HCT116 (cell line): ENCODE measurements around the gene HDHD5. TPM values are rescaled to one million over a fixed set of nuclear protein-coding genes. Genes with fewer than 3 reads are reported as not detected.

Source experiments
- ATAC-seq: fragments of 200-7000 bp; cut with Tn5 transposase; 2 replicates; pipeline ENCODE4 v1.9.1; 2020; ENCODE audit warnings: mild to moderate bottlenecking, moderate library complexity
- BruUV-seq: library from RNA; stranded (reverse); fragments of 400-500 nt; replicated peaks from 2 replicates; lab custom pipeline; 2021; lab: Mats Ljungman, UMichigan
- CTCF ChIA-PET: fragments of 300-600 bp; sonication (Branson Sonifier 250); formaldehyde crosslinking; loops from one replicate; lab custom pipeline; 2021; ENCODE audit warnings: antibody characterized with exemption; lab: Charles Lee
- POLR2A ChIA-PET: fragments of 300-600, 350-600 bp; sonication (Branson Sonifier 250); formaldehyde crosslinking; loops from one replicate; lab custom pipeline; 2021; ENCODE audit warnings: antibody characterized with exemption; lab: Charles Lee
- RAD21 ChIA-PET, 2 experiments: fragments of 300-600 bp; sonication (Branson Sonifier 250); formaldehyde crosslinking; loops; one replicate each; lab custom pipeline; 2023; ENCODE audit warnings: low total read pairs in 2 of 2; ENCODE audit not compliant: uncharacterized antibody in 2 of 2, unreplicated experiment in 2 of 2, low non-redundant PET in 1 of 2; lab: Charles Lee
- DNase-seq: peaks from one replicate; pipeline ENCODE4 v3.0.0-alpha.2; 2010; ENCODE audit warnings: low read depth, low spot score
- H2AFZ ChIP-seq: fragments of 200-600 bp; shearing (Covaris generic), sonication (generic); 2 replicates; pipeline ENCODE4 v1.6.1; 2017; ENCODE audit warnings: low read depth, mixed run types, mixed read lengths, antibody characterized with exemption, low read length; ENCODE audit not compliant: poor library complexity, severe bottlenecking
- H3K27ac ChIP-seq: 2 replicates; pipeline ENCODE4 v1.5.1; 2012; ENCODE audit warnings: low read depth, low read length
- H3K27me3 ChIP-seq: fragments of 200-600 bp; sonication (generic); 2 replicates; pipeline ENCODE4 v1.6.1; 2016; ENCODE audit warnings: mixed run types, low read length, mixed read lengths; ENCODE audit not compliant: insufficient read depth
- H3K36me3 ChIP-seq, 2 experiments: fragments of 200-500 bp in 1 of 2; fragments of 200-600 bp in 1 of 2; sonication (Bioruptor generic) in 1 of 2; sonication (generic) in 1 of 2; 2 replicates each; pipeline versions ENCODE4 v1.5.1 to v1.6.1; 2014 to 2016; ENCODE audit warnings: low read length in 2 of 2, inconsistent platforms in 1 of 2, mixed read lengths in 1 of 2, mixed run types in 1 of 2; ENCODE audit not compliant: insufficient read depth in 2 of 2, control insufficient read depth in 1 of 2
- H3K4me1 ChIP-seq, 2 experiments: fragments of 200-600 bp in 1 of 2; sonication (generic) in 1 of 2; 2 replicates each; pipeline versions ENCODE4 v1.5.1 to v1.6.1; 2012 to 2017; ENCODE audit warnings: low read length in 2 of 2, inconsistent platforms in 1 of 2, mild to moderate bottlenecking in 1 of 2, mixed read lengths in 1 of 2, mixed run types in 1 of 2, moderate library complexity in 1 of 2; ENCODE audit not compliant: insufficient read depth in 2 of 2, control insufficient read depth in 1 of 2
- H3K4me2 ChIP-seq: fragments of 200-600 bp; sonication (generic); 2 replicates; pipeline ENCODE4 v1.6.1; 2017; ENCODE audit warnings: mixed run types, low read length, mixed read lengths
- H3K4me3 ChIP-seq, 2 experiments: fragments of 200-600 bp in 1 of 2; sonication (generic) in 1 of 2; replicated peaks in 1 of 2; 2 replicates each; pipeline ENCODE4 v1.5.1; 2011 to 2016; ENCODE audit warnings: low read length in 2 of 2, control low read depth in 1 of 2, low read depth in 1 of 2, mild to moderate bottlenecking in 1 of 2, mixed read lengths in 1 of 2, mixed run types in 1 of 2
- H3K79me2 ChIP-seq: fragments of 200-600 bp; sonication (generic); 2 replicates; pipeline ENCODE4 v1.6.1; 2017; ENCODE audit warnings: mild to moderate bottlenecking, mixed run types, low read length, moderate library complexity, mixed read lengths; ENCODE audit not compliant: insufficient read depth
- H3K9ac ChIP-seq: fragments of 200-600 bp; sonication (generic); 2 replicates; pipeline ENCODE4 v1.6.1; 2016; ENCODE audit warnings: low read length, mixed read lengths
- H3K9me2 ChIP-seq: fragments of 200-600 bp; sonication (generic), shearing (Covaris generic); 2 replicates; pipeline ENCODE4 v1.6.1; 2017; ENCODE audit warnings: mixed run types, mild to moderate bottlenecking, moderate library complexity; ENCODE audit not compliant: insufficient read depth
- H3K9me3 ChIP-seq, 2 experiments: fragments of 200-500 bp in 1 of 2; fragments of 200-600 bp in 1 of 2; sonication (Bioruptor generic) in 1 of 2; sonication (generic) in 1 of 2; 2 replicates each; pipeline ENCODE4 v1.6.1; 2014 to 2017; ENCODE audit warnings: low read length in 2 of 2, mixed read lengths in 2 of 2, inconsistent platforms in 1 of 2, low read depth in 1 of 2, mild to moderate bottlenecking in 1 of 2, mixed run types in 1 of 2, moderate library complexity in 1 of 2; ENCODE audit not compliant: control insufficient read depth in 1 of 2, insufficient read depth in 1 of 2
- H4K20me1 ChIP-seq: fragments of 200-600 bp; sonication (generic), shearing (Covaris generic); 2 replicates; pipeline ENCODE4 v1.6.1; 2017; ENCODE audit warnings: mixed run types, mild to moderate bottlenecking, moderate library complexity; ENCODE audit not compliant: insufficient read depth
- EGR1 ChIP-seq: IDR thresholded peaks from 2 replicates; pipeline ENCODE4 v1.6.1; 2012; ENCODE audit warnings: low read depth
- ELF1 ChIP-seq: IDR thresholded peaks from 2 replicates; pipeline ENCODE4 v1.6.1; 2012; ENCODE audit warnings: low read depth, borderline replicate concordance
- EZH2phosphoT487 ChIP-seq: fragments of 200-600 bp; IDR thresholded peaks from 2 replicates; pipeline ENCODE4 v1.6.1; 2018; ENCODE audit warnings: antibody characterized with exemption, borderline replicate concordance
- FOSL1 ChIP-seq: IDR thresholded peaks from 2 replicates; pipeline ENCODE4 v1.6.1; 2012; ENCODE audit warnings: low read depth
- POLR2A ChIP-seq: IDR thresholded peaks from 2 replicates; pipeline ENCODE4 v1.7.0; 2011; ENCODE audit warnings: borderline replicate concordance; ENCODE audit not compliant: insufficient read depth, insufficient read length; ENCODE audit errors: extremely low read depth
- POLR2AphosphoS5 ChIP-seq: IDR thresholded peaks from 2 replicates; pipeline ENCODE4 v1.6.1; 2011; ENCODE audit warnings: mild to moderate bottlenecking, low read depth, low read length, moderate library complexity
- SIN3A ChIP-seq: IDR thresholded peaks from 2 replicates; pipeline ENCODE4 v1.6.1; 2012; ENCODE audit warnings: low read depth
- SRF ChIP-seq: IDR thresholded peaks from 2 replicates; pipeline ENCODE4 v1.6.1; 2012; ENCODE audit warnings: low read depth
- TCF7L2 ChIP-seq: IDR thresholded peaks from 2 replicates; pipeline ENCODE4 v1.7.0; 2011; ENCODE audit warnings: borderline replicate concordance, inconsistent platforms; ENCODE audit not compliant: insufficient read depth, insufficient read length; ENCODE audit errors: extremely low read depth
- ZFX ChIP-seq: fragments of 450-650 bp; IDR thresholded peaks from 2 replicates; pipeline ENCODE4 v1.6.1; 2017
- intact Hi-C: fragments of 100-400 bp; cut with micrococcal nuclease; formaldehyde crosslinking; loops from 2 replicates; pipeline ENCODE4 v1.10.0; 2022
- total RNA-seq: library from RNA; stranded (reverse); gene quantifications from one replicate; pipeline ENCODE4 v1.2.1, GENCODE V29; 2021; ENCODE audit not compliant: unreplicated experiment
- TF ChIP-seq, protein P1 (sequence below): IDR thresholded peaks from 2 replicates; pipeline ENCODE4 v1.6.1; 2012

The HDHD5 gene
- total RNA-seq, 1 experiment from 2014 or later, result 70.1 TPM

DNA sequence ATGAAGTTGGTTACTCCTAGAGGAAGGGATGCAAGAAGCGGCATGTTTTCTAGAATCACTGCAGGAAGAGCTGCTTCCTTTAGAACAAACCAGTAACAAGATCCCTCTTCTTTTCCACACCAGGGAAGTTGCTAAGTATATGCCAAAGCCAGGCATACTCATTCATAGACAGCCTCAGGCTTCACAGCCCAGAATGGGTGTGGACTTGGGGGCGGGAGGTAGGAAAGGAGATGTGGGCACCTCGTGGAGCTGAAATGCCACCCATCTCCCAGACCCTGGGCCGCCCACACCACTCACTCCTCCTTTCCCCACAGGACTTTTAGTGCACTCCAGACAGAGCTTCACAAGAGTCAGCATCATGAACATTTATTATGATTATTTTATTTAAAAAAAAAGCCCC lies 21.9 kb downstream of the HDHD5 start:
- Histone ChIP-seq H3K79me2 (0 out of 2 replicates have a peak, but pooled peaks cover 9% of the 10 kb centered on the region), H3K4me3 (no peak overlapping the region), H3K36me3 (peaks cover 16 to 25% of the 10 kb centered on the region in 2 experiments; a peak in 3 of 4 replicates), H3K9me3 (no peaks in the 10 kb centered on the region), H3K4me2 (no peak overlapping the region), H3K4me1 (no peaks in the 10 kb centered on the region), H3K9ac (no peak overlapping the region), H3K27ac (no peak overlapping the region), H2AFZ (no peak overlapping the region), H3K27me3 (no peaks in the 10 kb centered on the region), H4K20me1 (no peaks in the 10 kb centered on the region), H3K9me2 (no peaks in the 10 kb centered on the region)
- TF ChIP-seq TCF7L2 (no peak), POLR2A (no peak), ELF1 (no peak), POLR2AphosphoS5 (no peak), ZFX (no peak), FOSL1 (no peak)
- TF ChIP-seq, protein P1, sequence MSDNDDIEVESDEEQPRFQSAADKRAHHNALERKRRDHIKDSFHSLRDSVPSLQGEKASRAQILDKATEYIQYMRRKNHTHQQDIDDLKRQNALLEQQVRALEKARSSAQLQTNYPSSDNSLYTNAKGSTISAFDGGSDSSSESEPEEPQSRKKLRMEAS, result no peak
- RAD21 ChIA-PET, result no interaction called here
- intact Hi-C loops, result no loop called here
- no TSS peak for BruUV-seq
- POLR2A ChIA-PET, result no interaction called here
- DNase-seq (no peak), ATAC-seq (no peak)
- CTCF ChIA-PET, result no interaction called here

DNA sequence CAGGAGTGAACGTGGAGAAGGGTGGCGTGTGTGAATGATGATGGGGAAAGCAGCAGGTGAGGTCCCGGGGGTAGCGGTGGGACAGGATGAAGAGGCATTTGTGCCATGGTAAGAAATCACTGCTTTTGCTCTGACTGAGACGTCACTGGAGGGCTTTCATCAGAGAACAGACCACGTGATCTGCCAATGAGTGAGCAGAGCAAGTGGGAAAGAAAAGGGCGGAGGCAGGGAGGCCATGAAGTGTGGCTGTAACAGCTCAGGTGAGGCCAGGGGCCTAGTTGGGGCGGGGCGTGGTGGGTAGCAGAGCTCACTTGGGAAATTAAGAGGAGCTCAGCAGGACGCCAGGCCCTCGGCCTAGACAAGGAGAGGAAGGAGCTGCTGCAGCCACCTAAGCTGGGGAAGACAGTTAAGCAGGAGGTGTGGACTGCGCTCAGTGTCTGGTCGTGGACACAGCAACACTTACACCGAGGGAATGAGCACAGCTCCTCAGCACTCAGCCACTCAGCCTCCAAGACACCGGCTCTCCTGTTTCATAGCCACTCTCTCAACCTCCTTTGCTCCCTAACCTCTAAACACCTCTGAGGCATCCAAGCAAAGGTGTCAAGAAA lies 23.8 kb downstream of the HDHD5 start:
- no TSS peak for BruUV-seq
- CTCF ChIA-PET, result no interaction called here
- RAD21 ChIA-PET, result no interaction called here
- no peak overlapping the region for H3K9ac ChIP-seq
- ATAC-seq (no peak), DNase-seq (no peak)
- no peaks in the 10 kb centered on the region for H3K9me2 ChIP-seq
- POLR2A ChIA-PET, result no interaction called here
- peaks cover 5 to 13% of the 10 kb centered on the region in 2 experiments; a peak in 3 of 4 replicates for H3K36me3 ChIP-seq
- intact Hi-C loops, result no loop called here
- TF ChIP-seq ZFX, result no peak
- TF ChIP-seq EGR1, result no peak
- TF ChIP-seq EZH2phosphoT487, result no peak
- no peak for TF ChIP-seq POLR2A
- no peak for TF ChIP-seq SIN3A
- no peak for TF ChIP-seq SRF
- H3K4me2 ChIP-seq, result no peak overlapping the region
- H2AFZ ChIP-seq, result no peak overlapping the region
- H3K27ac ChIP-seq, result no peak overlapping the region
- 0 out of 4 replicates have a peak, but pooled peaks cover 0 to under 1% of the 10 kb centered on the region in 2 experiments for H3K4me1 ChIP-seq
- H3K4me3 ChIP-seq, result no peak overlapping the region
- no peaks in the 10 kb centered on the region for H4K20me1 ChIP-seq
- H3K9me3 ChIP-seq, result no peaks in the 10 kb centered on the region
- no peaks in the 10 kb centered on the region for H3K27me3 ChIP-seq
- no peaks in the 10 kb centered on the region for H3K79me2 ChIP-seq
